Naive B cell (primary cell): ENCODE results near the gene PLA2G4F. TPM values are rescaled to one million over a fixed set of nuclear protein-coding genes. Genes with fewer than 3 reads are reported as not detected.

ENCODE experiments used
- ATAC-seq, 2 donors: fragments of 150-1000 bp; cut with Tn5 transposase; 2 replicates each; pipeline ENCODE4 v1.10.0; 2021; ENCODE audit warnings: low read depth in 2 of 2, mild to moderate bottlenecking in 2 of 2, moderate library complexity in 2 of 2
- DNase-seq: peaks from one replicate; pipeline ENCODE4 v3.0.0; 2022
- H3K27ac Mint-ChIP-seq, 6 donors: one replicate each; pipeline ENCODE4 v1.8.0; 2020 to 2022; ENCODE audit warnings: mild to moderate bottlenecking in 6 of 6, mixed read lengths in 6 of 6, moderate library complexity in 5 of 6, inconsistent platforms in 2 of 6
- H3K27me3 Mint-ChIP-seq, 3 donors: one replicate each; pipeline ENCODE4 v1.8.0; 2021 to 2022; ENCODE audit warnings: mixed read lengths in 3 of 3, mild to moderate bottlenecking in 1 of 3
- H3K36me3 Mint-ChIP-seq, 2 donors: one replicate each; pipeline ENCODE4 v1.8.0; 2020 to 2022; ENCODE audit warnings: mixed read lengths in 2 of 2, inconsistent platforms in 1 of 2, mild to moderate bottlenecking in 1 of 2
- H3K4me1 Mint-ChIP-seq, 3 donors: one replicate each; pipeline ENCODE4 v1.8.0; 2020 to 2022; ENCODE audit warnings: mixed read lengths in 3 of 3, inconsistent platforms in 1 of 3, mild to moderate bottlenecking in 1 of 3, moderate library complexity in 1 of 3
- H3K4me3 Mint-ChIP-seq, 8 donors: one replicate each; pipeline ENCODE4 v1.8.0; 2020 to 2022; ENCODE audit warnings: mild to moderate bottlenecking in 8 of 8, mixed read lengths in 8 of 8, moderate library complexity in 8 of 8, inconsistent platforms in 2 of 8
- H3K9me3 Mint-ChIP-seq, 7 donors: one replicate each; pipeline ENCODE4 v1.8.0; 2020 to 2022; ENCODE audit warnings: mixed read lengths in 7 of 7, mild to moderate bottlenecking in 5 of 7, inconsistent platforms in 2 of 7, moderate library complexity in 1 of 7
- polyA plus RNA-seq, 6 donors: library from polyadenylated mRNA; unstranded; fragments of 300-500 nt; fragmentation: Illumina TruSeq; gene quantifications; one replicate each; pipeline ENCODE4 v1.2.3, GENCODE V29; 2021; ENCODE audit warnings: low read depth in 6 of 6

Gene PLA2G4F
- polyA plus RNA-seq, 6 donors from 2014 or later = not detected

DNA sequence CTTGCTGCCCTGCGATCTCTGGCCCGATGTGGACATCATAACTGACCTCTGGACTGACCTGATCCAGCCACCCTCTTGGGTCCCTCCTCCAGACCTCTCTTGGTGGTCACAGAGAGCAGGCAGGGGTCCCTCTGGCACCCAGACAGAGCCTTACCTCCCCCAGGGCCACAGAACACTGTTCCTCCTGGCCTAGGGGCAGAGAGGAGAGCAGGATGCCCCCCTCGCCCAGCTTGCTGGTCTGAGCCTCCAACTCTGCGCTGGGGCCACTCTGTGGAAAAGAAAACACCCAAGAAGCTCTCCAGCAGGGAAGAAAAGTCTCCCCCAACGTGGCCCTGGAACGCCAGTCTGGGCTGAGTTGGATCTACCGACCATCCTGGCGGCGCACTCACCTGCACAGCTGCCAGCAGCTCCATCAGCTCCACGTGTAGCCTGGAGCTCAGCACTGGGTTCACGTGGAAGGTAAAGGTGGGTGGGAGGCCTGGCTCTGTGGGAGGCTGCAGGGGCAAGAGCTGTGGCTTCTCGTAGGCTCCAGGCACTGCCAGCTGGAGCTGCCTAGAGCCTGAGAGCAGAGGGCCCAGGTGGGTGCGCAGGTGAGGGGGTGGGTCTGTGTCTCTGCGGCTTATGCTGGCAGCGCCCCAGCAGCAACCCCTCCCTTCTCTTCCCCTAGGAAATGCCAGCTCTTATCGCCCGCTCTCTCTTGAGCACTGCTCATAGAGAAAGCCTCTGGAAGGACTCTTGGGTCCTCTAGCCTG is 6.0 kb downstream of the PLA2G4F start:
- H3K4me3 Mint-ChIP-seq = no peak overlapping the region

DNA sequence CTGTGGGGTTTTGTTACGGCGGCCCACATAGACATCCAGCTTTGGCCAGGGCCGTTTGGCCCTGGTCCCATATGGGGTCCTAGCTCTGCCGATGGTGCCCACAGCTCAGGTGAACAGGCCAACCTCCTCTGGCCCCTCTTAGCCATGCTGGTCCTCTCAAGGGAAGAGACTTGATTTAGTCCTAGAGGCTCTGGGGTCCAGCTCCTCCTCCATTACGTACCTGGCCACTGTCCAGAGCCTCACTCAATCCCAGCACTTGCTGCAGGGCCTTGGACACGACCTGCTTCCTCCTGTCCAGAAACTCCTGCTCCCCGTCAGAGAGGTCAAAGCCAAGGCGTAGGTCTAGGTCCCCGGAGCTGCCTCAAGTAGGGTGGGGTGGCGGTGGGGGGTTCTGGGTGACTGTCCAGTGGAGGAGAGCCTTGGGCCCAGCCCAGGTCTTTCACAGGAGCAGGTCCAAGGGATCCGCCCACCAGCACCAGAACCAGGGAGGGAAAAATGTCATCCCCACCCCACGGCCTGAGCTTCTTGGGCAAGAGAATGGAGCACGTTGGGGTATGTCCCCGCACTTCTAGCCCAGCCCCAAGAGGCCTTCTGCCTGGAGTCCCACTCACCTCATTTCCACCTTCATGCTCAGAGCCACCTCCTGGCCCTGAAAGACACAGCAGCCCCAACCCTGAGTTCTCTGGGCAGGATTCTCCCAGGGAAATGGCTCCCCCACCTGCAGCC is 6.8 kb downstream of the PLA2G4F start:
- no peaks in the 10 kb centered on the region for H3K4me1 Mint-ChIP-seq
- H3K27ac Mint-ChIP-seq = no peak overlapping the region
- DNase-seq = no peak
- no peaks in the 10 kb centered on the region for H3K9me3 Mint-ChIP-seq
- peaks cover 0 to 5% (median 3%) of the 10 kb centered on the region in 3 donors for H3K27me3 Mint-ChIP-seq
- H3K4me3 Mint-ChIP-seq = no peak overlapping the region
- ATAC-seq = no peak
- no peaks in the 10 kb centered on the region for H3K36me3 Mint-ChIP-seq

More for the DNA sequence above, 6.0 kb downstream of the PLA2G4F start:
- no peak for ATAC-seq
- no peaks in the 10 kb centered on the region for H3K9me3 Mint-ChIP-seq
- peaks cover 0 to 5% (median 5%) of the 10 kb centered on the region in 3 donors for H3K27me3 Mint-ChIP-seq
- H3K36me3 Mint-ChIP-seq = no peaks in the 10 kb centered on the region
- no peak for DNase-seq
- H3K4me1 Mint-ChIP-seq = no peaks in the 10 kb centered on the region
- no peak overlapping the region for H3K27ac Mint-ChIP-seq

DNA sequence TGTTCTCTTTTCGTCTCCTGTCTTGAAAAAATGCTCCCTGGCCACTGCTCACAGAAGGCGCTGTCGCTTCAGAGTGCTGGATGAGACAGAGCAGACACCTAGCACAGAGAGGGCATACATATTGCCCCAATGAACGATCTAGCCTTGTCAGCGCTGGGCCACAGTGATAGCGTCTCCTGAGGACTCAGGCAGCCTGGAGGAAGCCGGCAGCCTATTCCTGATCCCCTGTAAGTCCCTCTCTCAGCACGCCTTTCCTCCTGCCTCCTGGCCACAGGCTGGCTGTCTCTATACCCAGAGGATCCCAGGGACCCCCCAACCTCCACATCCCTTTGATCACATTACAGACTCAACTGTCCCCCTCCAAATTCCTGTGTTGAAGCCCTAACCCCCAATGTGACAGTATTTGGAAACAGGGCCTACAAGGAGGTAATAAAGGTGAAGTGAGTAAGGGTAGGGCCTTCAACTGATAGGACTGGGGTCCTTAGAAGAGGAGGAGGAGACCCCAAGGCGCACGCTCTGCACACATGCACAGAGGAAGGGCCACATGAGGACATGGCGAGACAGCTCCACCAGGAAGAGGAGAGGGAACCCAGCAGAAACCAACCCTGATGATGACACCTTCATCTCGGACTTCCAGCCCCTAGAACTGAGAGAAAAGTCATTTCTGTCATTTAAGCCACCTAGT is 7.5 kb downstream of the PLA2G4F start:
- no peaks in the 10 kb centered on the region for H3K36me3 Mint-ChIP-seq
- H3K9me3 Mint-ChIP-seq = no peaks in the 10 kb centered on the region
- no peaks in the 10 kb centered on the region for H3K4me1 Mint-ChIP-seq
- ATAC-seq (no peak), DNase-seq (no peak)
- peaks cover 0 to 5% (median 3%) of the 10 kb centered on the region in 3 donors for H3K27me3 Mint-ChIP-seq
- no peak overlapping the region for H3K27ac Mint-ChIP-seq
- H3K4me3 Mint-ChIP-seq = no peak overlapping the region

DNA sequence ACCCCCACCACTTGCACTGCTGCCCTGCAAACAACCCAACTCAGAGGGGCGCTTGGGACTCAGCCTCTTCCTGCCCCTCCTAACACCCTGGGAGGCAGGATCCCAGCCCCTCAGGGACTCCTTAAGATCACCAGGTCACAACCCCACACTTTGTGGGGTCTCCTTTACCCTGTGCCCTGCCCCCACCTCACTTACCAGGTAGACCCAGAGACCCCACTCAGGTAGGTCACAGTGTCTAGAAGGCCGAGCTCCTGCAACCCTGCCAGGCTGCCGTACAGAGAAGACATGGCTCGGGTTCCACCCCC is 9.1 kb downstream of the PLA2G4F start:
- Mint-ChIP-seq H3K27me3 (peaks cover 0 to 5% (median 3%) of the 10 kb centered on the region in 3 donors), H3K4me1 (no peaks in the 10 kb centered on the region), H3K27ac (no peak overlapping the region), H3K36me3 (no peaks in the 10 kb centered on the region), H3K4me3 (no peak overlapping the region), H3K9me3 (no peaks in the 10 kb centered on the region)
- DNase-seq (no peak), ATAC-seq (no peak)

GRCh38 chr15:42146551-42147430 is 9.6 kb downstream of the PLA2G4F start:
- Mint-ChIP-seq H3K9me3 (no peaks in the 10 kb centered on the region), H3K27ac (peak overlapping the region in 1 of 6 donors; percentile 26), H3K4me3 (no peak overlapping the region), H3K36me3 (no peaks in the 10 kb centered on the region), H3K27me3 (peaks cover 0 to 5% (median 3%) of the 10 kb centered on the region in 3 donors), H3K4me1 (no peaks in the 10 kb centered on the region)
- ATAC-seq (no peak), DNase-seq (no peak)

- Mint-ChIP-seq H3K27me3 (peaks cover 0 to 5% (median 3%) of the 10 kb centered on the region in 3 donors), H3K4me3 (no peak overlapping the region), H3K27ac (peak overlapping the region in 1 of 6 donors; percentile 21), H3K4me1 (no peaks in the 10 kb centered on the region), H3K36me3 (no peaks in the 10 kb centered on the region), H3K9me3 (no peaks in the 10 kb centered on the region)
- ATAC-seq (no peak), DNase-seq (no peak)
Observed at GRCh38 chr15:42145546-42146455, 10.6 kb downstream of the PLA2G4F start.

DNA sequence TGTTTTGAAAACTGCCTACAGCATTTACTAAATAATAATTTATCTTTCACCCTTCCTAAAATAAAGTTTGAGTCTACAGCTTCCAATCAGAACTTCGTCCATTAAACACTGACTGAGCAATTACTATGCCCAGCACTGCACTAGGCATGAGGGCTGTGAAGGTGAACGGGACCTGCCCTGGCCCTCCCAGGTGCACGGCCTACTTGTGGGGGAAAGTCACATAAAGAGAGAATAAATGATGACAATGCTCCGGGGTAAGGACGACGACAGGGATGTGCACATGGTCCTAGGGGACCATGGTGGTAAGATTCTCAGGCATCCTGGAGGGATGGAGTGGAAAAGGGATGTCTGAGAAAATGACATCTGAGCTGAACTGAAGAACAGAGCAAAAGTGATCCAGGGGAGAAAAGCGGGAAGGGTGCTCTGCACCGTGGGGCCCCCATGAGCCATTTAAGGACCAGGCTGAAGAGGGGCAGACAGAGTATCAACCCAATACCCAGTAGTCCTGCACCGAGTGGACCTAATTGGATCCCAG is 11.5 kb downstream of the PLA2G4F start:
- Mint-ChIP-seq H3K36me3 (no peaks in the 10 kb centered on the region), H3K27ac (no peak overlapping the region), H3K9me3 (no peaks in the 10 kb centered on the region), H3K27me3 (peaks cover 0 to 5% (median 3%) of the 10 kb centered on the region in 3 donors), H3K4me1 (no peaks in the 10 kb centered on the region), H3K4me3 (no peak overlapping the region)
- DNase-seq = no peak
- ATAC-seq = no peak

- Mint-ChIP-seq H3K9me3 (peaks cover 0 to 3% (median 0%) of the 10 kb centered on the region in 7 donors), H3K4me1 (no peaks in the 10 kb centered on the region), H3K27me3 (peaks cover 0 to 5% (median 3%) of the 10 kb centered on the region in 3 donors), H3K27ac (no peak overlapping the region), H3K4me3 (no peak overlapping the region), H3K36me3 (no peaks in the 10 kb centered on the region)
- no peak for ATAC-seq
- DNase-seq = no peak
Observed at GRCh38 chr15:42143866-42144625, 12.4 kb downstream of the PLA2G4F start.

GRCh38 chr15:42143356-42143755 is 13.1 kb downstream of the PLA2G4F start:
- no peak for ATAC-seq
- Mint-ChIP-seq H3K36me3 (no peaks in the 10 kb centered on the region), H3K27ac (no peak overlapping the region), H3K27me3 (peaks cover 0 to 5% (median 3%) of the 10 kb centered on the region in 3 donors), H3K4me1 (no peaks in the 10 kb centered on the region), H3K9me3 (peaks cover 0 to 3% (median 0%) of the 10 kb centered on the region in 7 donors), H3K4me3 (no peak overlapping the region)
- no peak for DNase-seq

DNA sequence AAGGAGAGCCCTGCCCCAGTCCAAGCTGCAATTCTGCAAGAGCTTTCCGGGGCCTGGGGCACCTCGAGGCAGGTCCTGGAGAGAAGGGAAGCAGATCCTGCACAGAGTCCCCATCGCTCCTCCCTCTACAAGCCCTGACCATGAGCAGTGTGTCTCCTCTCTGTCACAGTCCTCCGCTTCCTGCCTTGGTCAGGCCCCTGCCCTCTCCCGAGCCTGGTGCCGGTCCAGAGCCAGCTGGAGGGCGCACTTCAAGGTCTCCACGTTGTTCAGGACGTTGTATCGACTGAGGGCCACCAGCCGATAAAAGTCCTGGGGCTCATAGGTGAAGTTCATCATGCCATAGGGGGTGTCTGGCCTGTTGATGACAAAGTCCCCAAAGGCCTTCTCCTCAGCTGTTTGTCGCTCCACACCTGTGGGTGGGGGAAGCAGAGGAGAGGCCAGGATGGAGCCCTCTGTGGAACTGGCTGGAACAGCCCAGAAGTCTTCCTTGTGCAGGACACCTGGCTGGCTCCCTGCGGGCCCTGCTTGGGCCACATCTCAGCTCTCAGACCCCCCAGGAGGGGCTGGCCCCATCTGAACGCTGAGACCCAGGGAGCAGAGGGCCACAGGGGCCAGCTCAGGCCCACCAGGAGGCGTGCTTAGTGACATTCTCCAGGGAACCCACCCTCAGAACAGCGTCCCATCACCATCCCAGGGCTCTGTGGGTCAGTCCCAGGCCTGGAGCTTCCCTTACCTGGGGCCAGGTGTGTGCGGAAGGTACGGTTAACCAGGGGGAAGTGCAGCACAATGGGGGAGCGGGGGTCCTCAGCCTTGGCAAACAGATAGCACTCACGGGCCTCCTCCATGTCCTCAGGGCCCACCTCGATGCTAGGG is 14.4 kb downstream of the PLA2G4F start:
- DNase-seq = no peak
- H3K27me3 Mint-ChIP-seq = peaks cover 1 to 5% (median 3%) of the 10 kb centered on the region in 3 donors
- peaks cover 0 to 4% (median 0%) of the 10 kb centered on the region in 3 donors for H3K4me1 Mint-ChIP-seq
- no peak overlapping the region for H3K27ac Mint-ChIP-seq
- no peak overlapping the region for H3K4me3 Mint-ChIP-seq
- no peaks in the 10 kb centered on the region for H3K36me3 Mint-ChIP-seq
- ATAC-seq = no peak
- H3K9me3 Mint-ChIP-seq = peaks cover 0 to 3% (median 0%) of the 10 kb centered on the region in 7 donors

GRCh38 chr15:42141246-42141645 is 15.2 kb downstream of the PLA2G4F start:
- Mint-ChIP-seq H3K27me3 (peaks cover 3 to 6% (median 5%) of the 10 kb centered on the region in 3 donors), H3K27ac (no peak overlapping the region), H3K4me1 (peaks cover 0 to 4% (median 0%) of the 10 kb centered on the region in 3 donors), H3K4me3 (no peak overlapping the region), H3K36me3 (no peaks in the 10 kb centered on the region), H3K9me3 (peaks cover 0 to 3% (median 0%) of the 10 kb centered on the region in 7 donors)
- no peak for ATAC-seq
- no peak for DNase-seq
